Lower leg skin (tissue), 3 donors: ENCODE data around the gene FYCO1.

Source experiments
- CTCF ChIP-seq, 3 donors: fragments of 450-650 bp; IDR thresholded peaks; one replicate each; pipeline ENCODE4 v1.5.1; 2016; ENCODE audit warnings: antibody characterized with exemption in 3 of 3, mild to moderate bottlenecking in 3 of 3, moderate library complexity in 2 of 3
- POLR2A ChIP-seq, 2 donors: fragments of 450-650 bp; IDR thresholded peaks; one replicate each; pipeline ENCODE4 v1.6.1; 2016 to 2017; ENCODE audit warnings: antibody characterized with exemption in 2 of 2, mild to moderate bottlenecking in 1 of 2, moderate library complexity in 1 of 2

GRCh38 chr3:45910892-45911291, 84.7 kb downstream of the FYCO1 start:
- TF ChIP-seq CTCF (IDR thresholded peaks at IDR 0.05) (no peak), POLR2A (IDR thresholded peaks at IDR 0.05) (no peak)
